ENCODE measurements around the gene ZNF385B.
A peak's percentile ranks its signal among the peaks of the same experiment; 100 is the strongest.
"Not testable (repeated sequence)": the region's sequence is repeated elsewhere in the genome, so short reads cannot be mapped to it uniquely, and the experiment has no call there.

ZNF385B gene

DNA sequence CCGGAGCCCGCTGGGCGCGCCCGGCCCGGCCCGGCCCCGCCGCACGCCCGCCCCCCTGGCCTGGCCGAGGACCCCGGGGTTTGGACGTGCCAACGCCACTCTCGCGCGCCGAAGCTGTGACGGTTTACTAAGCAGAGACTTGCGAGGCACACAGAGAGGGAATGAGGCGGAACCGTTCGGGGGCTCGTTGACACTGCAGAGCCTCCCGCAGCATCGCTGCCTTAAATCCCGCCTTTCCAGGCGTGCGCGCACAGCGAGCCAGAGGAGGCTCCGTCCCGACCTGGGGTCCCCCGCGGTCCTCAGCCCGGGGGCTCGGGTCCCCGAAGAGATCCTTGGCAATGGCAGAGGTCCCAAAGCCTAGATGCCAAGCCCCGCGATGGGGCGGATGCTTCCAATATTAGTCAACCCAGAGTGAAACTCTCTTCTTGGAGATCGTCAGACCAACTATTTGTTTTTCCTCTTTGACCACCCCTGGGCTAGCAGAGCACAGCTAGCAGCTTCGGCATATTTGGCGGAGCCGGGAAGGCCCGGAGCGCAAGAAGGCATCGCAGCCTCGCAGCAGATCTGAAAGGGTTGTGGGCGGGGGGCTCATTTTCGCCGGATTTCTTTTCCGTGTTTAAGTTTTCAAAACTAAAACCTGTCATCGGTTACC, at the start of gene ZNF385B:
TSS of gene ZNF385B (minus strand) at position 197 of the 652 bp plus-strand sequence.
- DNase-seq = no peak

- no peak for DNase-seq
Observed at GRCh38 chr2:179910735-179911113, 49.3 kb upstream of the ZNF385B start.

DNA sequence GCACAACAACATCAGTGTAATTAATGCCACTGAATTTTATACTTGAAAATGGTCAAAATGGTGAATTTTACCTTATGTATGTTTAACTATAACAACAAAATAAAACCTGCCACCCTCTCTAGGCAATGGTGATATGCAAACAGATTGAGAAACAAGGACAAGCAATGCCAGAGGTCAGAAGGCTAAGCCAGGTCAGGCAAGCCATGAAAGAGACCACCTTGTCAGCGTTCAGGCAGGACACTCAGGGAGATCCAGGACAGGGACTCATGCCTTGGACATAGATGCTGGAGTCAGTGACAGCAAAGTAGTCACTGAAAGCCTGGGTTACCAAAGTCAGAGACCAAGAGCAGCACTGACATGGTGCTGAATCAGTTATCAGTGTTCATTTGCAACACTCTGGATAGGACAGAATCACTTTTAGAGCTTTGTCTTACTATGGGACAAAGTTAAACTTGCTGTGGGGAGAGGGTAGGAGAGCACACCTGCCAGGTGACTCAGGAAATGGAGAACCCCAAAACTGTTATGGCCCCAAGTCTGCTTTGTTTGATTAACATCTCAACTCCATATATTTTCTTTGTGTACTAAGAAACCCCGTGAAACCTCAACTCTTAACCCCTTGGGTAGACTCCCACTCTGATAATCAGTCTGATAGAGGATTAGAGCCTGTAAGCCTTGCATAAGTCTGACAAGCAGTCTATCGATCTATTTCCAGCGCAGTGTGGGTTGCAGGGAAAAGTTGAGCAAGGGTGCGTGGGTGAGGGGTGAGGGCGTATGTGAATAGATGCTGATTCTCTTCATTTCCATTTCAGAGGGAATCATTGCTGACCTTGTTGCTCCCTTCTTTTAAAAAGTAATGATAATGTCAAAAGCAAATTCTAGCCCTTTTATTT, 48.7 kb upstream of the ZNF385B start:
- no peak for DNase-seq

GRCh38 chr2:179900655-179901054, 39.2 kb upstream of the ZNF385B start:
- no peak for DNase-seq

DNA sequence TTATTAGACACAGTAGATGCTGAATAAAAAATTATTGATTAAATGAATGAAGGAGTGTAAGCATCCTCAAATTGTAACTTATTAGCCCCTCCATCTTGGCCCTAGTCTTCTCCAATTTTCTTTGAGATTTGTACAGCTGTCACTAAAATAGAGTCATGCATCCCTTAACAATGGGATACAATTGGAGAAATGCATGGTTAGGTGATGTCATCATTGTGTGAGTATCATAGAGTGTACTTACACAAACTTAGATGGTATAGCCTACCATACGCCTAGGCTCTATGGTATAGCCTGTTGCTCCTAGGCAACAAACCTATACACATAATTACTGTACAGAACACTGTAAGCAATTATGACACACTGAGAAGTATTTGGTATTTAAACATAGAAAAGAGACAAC, 38.3 kb upstream of the ZNF385B start:
- no peak for DNase-seq

DNA sequence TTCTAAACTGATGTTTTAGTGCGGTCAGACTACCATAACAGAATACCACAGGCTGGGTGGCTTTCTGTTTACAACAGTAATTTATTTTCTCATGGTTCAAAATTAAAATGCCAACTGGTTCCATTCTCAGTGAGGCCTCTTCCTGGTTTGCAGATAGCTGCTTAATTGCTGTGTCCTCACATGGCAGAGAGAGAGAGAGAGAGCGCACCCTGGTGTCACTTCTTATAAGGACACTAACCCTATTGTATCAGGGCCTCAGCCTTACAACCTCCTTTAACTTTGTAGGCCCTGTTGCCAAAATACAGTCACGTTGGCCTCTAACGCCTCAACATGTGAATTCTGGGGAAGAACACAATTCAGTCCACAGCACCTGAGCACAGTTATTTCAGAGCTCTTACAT, 37.5 kb upstream of the ZNF385B start:
- peak in 1 of 2 experiments; percentile 3 for DNase-seq

DNA sequence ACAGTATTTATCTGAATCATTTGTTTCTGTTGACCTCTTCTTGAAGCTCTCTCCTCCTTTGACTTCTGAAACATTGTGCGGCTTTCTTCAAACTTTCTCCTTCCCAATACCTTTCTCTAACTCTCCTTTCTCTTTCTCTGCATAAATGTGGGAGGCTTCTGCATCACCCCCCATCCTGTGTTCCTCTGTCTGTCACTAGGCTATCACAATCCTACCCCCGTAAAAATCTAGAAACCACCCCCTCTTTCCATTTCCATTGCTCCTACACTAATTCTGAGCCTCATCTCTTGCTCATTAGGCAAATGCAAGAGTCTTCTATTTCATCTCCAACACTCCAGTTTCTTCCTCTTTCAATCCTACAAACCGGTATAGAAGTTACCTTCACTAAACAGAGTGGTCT, 32.2 kb upstream of the ZNF385B start:
- no peak for DNase-seq

- DNase-seq = no peak
Observed at GRCh38 chr2:179891237-179891636, 29.8 kb upstream of the ZNF385B start.

DNA sequence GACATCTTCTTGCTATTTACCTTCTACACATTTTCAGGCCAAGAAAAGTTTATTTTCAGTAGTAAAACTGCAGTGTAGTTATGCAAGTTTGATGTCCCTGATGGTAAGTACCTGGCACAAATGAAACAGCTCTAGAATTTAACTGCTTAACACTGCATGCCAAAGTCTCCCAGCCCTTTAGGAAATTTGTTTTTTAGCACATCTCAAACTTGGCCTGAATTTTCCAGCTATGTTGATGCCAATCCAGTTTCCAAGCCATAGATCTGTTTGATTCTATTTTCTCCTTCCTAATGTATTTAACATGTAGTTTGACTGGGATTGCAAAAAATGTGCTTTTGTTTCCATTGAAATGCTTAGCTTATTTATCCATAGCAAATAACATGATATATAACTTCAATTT, 29.3 kb upstream of the ZNF385B start:
- DNase-seq = no peak

DNA sequence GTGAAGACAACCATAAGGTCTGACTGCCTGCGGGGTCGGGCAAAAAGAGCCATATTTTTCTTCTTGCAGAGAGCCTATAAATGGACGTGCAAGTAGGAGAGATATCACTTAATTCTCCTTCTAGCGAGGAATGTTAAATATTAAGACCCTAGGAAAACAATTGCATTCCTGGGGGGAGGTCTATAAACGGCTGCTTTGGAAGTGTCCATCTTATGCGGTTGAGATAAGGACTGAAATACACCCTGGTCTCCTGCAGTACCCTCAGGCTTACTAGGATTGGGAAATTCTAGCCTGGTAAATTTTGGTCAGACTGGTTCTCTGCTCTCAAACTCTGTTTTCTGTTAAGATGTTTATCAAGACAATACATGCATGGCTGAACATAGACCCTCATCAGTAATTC, 27.2 kb upstream of the ZNF385B start:
- DNase-seq = not testable (repeated sequence)

DNA sequence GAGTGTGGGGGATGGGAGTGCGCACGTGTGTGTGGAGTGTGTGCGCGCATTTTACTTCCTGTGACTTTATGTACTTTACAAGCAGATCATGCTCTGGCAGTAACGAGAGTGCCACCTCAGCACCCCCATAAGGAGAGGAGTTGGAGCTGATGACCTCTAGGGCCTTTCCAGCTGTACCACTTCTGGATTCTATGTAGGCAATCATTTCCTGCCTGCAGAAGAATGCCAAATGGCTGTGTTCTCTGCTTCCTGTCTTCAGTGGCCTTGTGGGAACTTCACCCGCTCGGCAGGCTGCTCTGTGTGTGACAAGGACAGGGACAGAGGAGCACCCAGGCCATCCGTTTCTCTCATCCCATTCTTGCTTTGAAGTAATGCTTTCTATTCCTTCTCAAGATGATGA, 22.8 kb upstream of the ZNF385B start:
- DNase-seq = no peak

GRCh38 chr2:179882851-179883806, 21.7 kb upstream of the ZNF385B start:
- no peak for DNase-seq

GRCh38 chr2:179877601-179878364, 16.4 kb upstream of the ZNF385B start:
- DNase-seq = no peak

- no peak for DNase-seq
Observed at GRCh38 chr2:179876266-179876665, 14.9 kb upstream of the ZNF385B start.

GRCh38 chr2:179875864-179876263, 14.5 kb upstream of the ZNF385B start:
- no peak for DNase-seq

GRCh38 chr2:179862898-179863458, 1.6 kb upstream of the ZNF385B start:
- DNase-seq = no peak

DNA sequence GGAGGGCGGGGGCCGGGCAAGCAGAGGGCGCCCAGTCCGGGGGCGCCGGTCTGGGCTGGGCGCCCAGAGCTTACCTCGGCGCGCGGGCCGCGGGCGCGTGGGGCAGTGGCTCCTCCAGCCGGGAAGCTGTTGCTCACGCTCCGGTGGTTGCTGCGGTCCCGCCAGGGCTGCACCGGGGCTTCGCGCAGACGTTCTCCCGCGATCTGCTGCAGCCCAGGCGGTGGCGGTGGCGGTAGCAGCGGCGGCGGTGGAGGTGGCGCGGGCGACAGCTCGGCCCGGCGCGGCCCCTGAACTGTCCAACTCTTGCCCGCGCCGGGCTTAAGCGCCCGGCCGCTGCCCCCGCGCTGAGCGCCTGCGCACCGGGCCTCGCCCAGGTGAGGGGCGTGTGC, 391 bp downstream of the ZNF385B start:
- peak in 1 of 2 experiments; percentile 7 for DNase-seq

DNA sequence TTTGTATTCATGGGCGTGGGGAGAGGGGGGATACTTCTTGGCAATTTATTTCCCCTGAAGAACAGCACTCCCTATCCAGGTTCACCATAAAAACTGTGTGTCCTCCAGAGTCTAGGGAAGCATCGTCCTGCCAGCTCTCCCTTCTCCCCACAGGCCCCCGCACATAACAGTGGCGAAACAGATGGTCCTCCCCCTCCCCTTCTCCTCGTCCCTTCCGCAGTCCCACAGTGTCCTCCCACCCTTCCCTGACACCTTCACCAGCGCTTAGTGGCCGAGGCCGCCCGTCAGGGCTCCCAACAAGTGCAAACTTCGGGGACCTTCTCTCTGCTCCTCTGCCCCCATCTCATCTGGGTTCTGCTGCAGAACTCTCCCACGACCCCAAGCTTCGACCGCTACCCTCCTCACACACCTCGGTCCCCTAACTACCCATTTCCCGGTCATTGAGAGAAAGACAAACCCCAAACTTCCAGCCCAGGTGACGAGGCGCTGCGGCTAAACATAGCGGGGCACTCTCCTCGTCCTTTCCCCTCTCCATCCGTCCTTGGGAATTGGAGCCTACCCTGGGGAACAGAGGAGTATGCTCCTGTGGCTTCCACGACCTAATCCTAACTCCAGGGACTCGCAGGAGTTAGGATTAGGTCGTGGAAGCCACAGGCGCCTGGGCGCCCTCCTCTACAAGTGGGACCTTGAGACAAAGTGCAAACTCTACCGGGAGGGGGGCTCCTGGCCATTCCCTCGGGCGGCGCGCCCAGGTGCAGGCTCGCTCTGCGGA, 971 bp downstream of the ZNF385B start:
- DNase-seq = no peak

- DNase-seq = no peak
Observed at GRCh38 chr2:179859523-179859922, 1.9 kb downstream of the ZNF385B start.

DNA sequence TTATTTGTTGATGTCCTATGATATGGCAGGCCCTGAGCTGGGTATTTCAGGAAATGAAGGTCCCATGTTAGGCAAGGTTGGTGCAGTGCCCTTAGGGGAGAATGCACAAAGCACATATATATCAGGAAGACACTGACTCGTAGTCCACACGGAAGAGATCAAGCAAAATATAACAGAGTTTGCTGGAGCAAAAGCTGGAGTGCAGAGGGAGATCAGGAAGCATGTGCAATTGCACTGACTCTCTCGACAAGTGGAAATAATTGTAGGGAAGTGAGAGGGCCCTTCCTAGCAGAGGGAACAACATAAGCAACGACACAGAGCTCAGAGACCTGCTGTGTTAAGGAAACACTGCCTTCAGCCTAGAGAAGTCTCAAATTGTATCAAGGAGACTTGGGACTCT, 4.2 kb downstream of the ZNF385B start:
- no peak for DNase-seq

DNA sequence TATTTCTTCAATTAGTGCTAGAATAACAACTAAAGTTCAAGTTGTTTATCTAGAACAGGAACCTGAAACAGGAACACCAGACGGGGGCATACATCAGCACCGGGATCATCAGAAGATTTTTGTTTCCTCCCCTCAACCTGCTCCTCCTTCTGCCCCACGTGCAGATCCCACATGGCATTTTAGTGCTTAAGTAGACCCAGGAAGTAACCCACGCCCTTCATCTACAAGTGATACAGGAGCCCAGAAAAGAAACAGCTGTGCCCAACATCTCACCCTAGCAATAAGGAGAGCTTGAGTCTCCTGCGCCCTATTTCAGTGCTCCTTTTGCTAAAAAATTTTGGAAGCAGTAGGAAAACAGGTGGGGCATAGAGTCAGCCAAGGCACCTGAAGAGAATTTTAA, 5.2 kb downstream of the ZNF385B start:
- no peak for DNase-seq

Measured in activated CD4-positive, alpha-beta T cell treated with anti-CD3 and anti-CD28 coated beads, Interleukin-2, amount 50 U/mL, for 48 hours (primary cell).